ENCODE results near the gene FBXL20. TPM values are rescaled to one million over a fixed set of nuclear protein-coding genes. Genes with fewer than 3 reads are reported as not detected.
"Not testable (repeated sequence)": the region's sequence is repeated elsewhere in the genome, so short reads cannot be mapped to it uniquely, and the experiment has no call there.

The FBXL20 gene
- total RNA-seq: 28.0 TPM in 2 replicates
- long read RNA-seq, full-length matches to known transcripts: 4 of 11 reads
- long read RNA-seq, partial matches to known transcripts: 0 of 11 reads
- long read RNA-seq, other reads (novel, unspliced or antisense): 7 of 11 reads

- H3K4me3 Mint-ChIP-seq (ENCODE audit: unreplicated experiment): peak within 1 kb of the TSS; percentile 97
- peaks cover 25% of the 10 kb centered on the region for H3K4me1 Mint-ChIP-seq (ENCODE audit: unreplicated experiment)
- no peak for TF ChIP-seq CTCF (IDR thresholded peaks at IDR 0.05)
- DNase-seq (ENCODE audit: extremely low spot score, unreplicated experiment): peak; percentile 96
- peaks cover 1% of the 10 kb centered on the region for H3K36me3 Mint-ChIP-seq (ENCODE audit: unreplicated experiment)
- H3K27ac Mint-ChIP-seq (ENCODE audit: unreplicated experiment): peak within 1 kb of the TSS; percentile 94
- H3K9me3 Mint-ChIP-seq (ENCODE audit: unreplicated experiment): no peaks in the 10 kb centered on the region
- no peaks in the 10 kb centered on the region for H3K27me3 Mint-ChIP-seq (ENCODE audit: unreplicated experiment)
These were observed at the start of gene FBXL20 for GRCh38 chr17:39401412-39402243. Gene FBXL20 (minus strand): TSS chr17:39401626. CDS start chr17:39401402, 224 bp downstream.

- Mint-ChIP-seq H3K4me1 (ENCODE audit: unreplicated experiment) (peaks cover 15% of the 10 kb centered on the region), H3K9me3 (ENCODE audit: unreplicated experiment) (no peaks in the 10 kb centered on the region), H3K4me3 (ENCODE audit: unreplicated experiment) (peak within 1 kb of the TSS; percentile 95), H3K27ac (ENCODE audit: unreplicated experiment) (peak within 1 kb of the TSS; percentile 98), H3K27me3 (ENCODE audit: unreplicated experiment) (no peaks in the 10 kb centered on the region), H3K36me3 (ENCODE audit: unreplicated experiment) (peaks cover 2% of the 10 kb centered on the region)
- no peak for TF ChIP-seq CTCF (IDR thresholded peaks at IDR 0.05)
- peak; percentile 98 for DNase-seq (ENCODE audit: extremely low spot score, unreplicated experiment)
These were observed 49.6 kb upstream of the FBXL20 start, which contains the start of gene MED1 for GRCh38 chr17:39450847-39451581. Gene MED1 (minus strand): TSS chr17:39451263. CDS start chr17:39451062, 201 bp downstream.

GRCh38 chr17:39450051-39450450 lies 48.6 kb upstream of the FBXL20 start:
- Mint-ChIP-seq H3K27ac (ENCODE audit: unreplicated experiment) (no peak overlapping the region), H3K4me1 (ENCODE audit: unreplicated experiment) (peaks cover 15% of the 10 kb centered on the region), H3K9me3 (ENCODE audit: unreplicated experiment) (no peaks in the 10 kb centered on the region), H3K27me3 (ENCODE audit: unreplicated experiment) (no peaks in the 10 kb centered on the region), H3K36me3 (ENCODE audit: unreplicated experiment) (peaks cover 3% of the 10 kb centered on the region), H3K4me3 (ENCODE audit: unreplicated experiment) (peak overlapping the region; percentile 95)
- no peak for DNase-seq (ENCODE audit: extremely low spot score, unreplicated experiment)
- no peak for TF ChIP-seq CTCF (IDR thresholded peaks at IDR 0.05)

- peaks cover 15% of the 10 kb centered on the region for H3K4me1 Mint-ChIP-seq (ENCODE audit: unreplicated experiment)
- H3K27me3 Mint-ChIP-seq (ENCODE audit: unreplicated experiment): no peaks in the 10 kb centered on the region
- peaks cover 14% of the 10 kb centered on the region for H3K36me3 Mint-ChIP-seq (ENCODE audit: unreplicated experiment)
- no peak overlapping the region for H3K4me3 Mint-ChIP-seq (ENCODE audit: unreplicated experiment)
- DNase-seq (ENCODE audit: extremely low spot score, unreplicated experiment): no peak
- no peaks in the 10 kb centered on the region for H3K9me3 Mint-ChIP-seq (ENCODE audit: unreplicated experiment)
- TF ChIP-seq CTCF (IDR thresholded peaks at IDR 0.05): no peak
- H3K27ac Mint-ChIP-seq (ENCODE audit: unreplicated experiment): no peak overlapping the region
These were observed 46.1 kb upstream of the FBXL20 start for GRCh38 chr17:39447561-39447960.

- Mint-ChIP-seq H3K4me1 (ENCODE audit: unreplicated experiment) (no peaks in the 10 kb centered on the region), H3K27ac (ENCODE audit: unreplicated experiment) (no peak overlapping the region), H3K36me3 (ENCODE audit: unreplicated experiment) (peaks cover 42% of the 10 kb centered on the region), H3K27me3 (ENCODE audit: unreplicated experiment) (no peaks in the 10 kb centered on the region), H3K4me3 (ENCODE audit: unreplicated experiment) (no peak overlapping the region), H3K9me3 (ENCODE audit: unreplicated experiment) (no peaks in the 10 kb centered on the region)
- no peak for DNase-seq (ENCODE audit: extremely low spot score, unreplicated experiment)
- TF ChIP-seq CTCF (IDR thresholded peaks at IDR 0.05): no peak
These were observed 41.9 kb upstream of the FBXL20 start for GRCh38 chr17:39443326-39443725.

- not testable (repeated sequence) for H3K9me3 Mint-ChIP-seq (ENCODE audit: unreplicated experiment); H3K4me3 Mint-ChIP-seq (ENCODE audit: unreplicated experiment); DNase-seq (ENCODE audit: extremely low spot score, unreplicated experiment); H3K27ac Mint-ChIP-seq (ENCODE audit: unreplicated experiment); H3K4me1 Mint-ChIP-seq (ENCODE audit: unreplicated experiment); H3K27me3 Mint-ChIP-seq (ENCODE audit: unreplicated experiment)
- peaks cover 45% of the 10 kb centered on the region for H3K36me3 Mint-ChIP-seq (ENCODE audit: unreplicated experiment)
These were observed 38.4 kb upstream of the FBXL20 start for GRCh38 chr17:39439868-39440267.

Measured in osteocyte (in vitro differentiated cells).